Stimulated activated naive B cell treated with anti-CD40 and anti-IgM and Interleukin-4, amounts not matched to agents 10 μg/mL and 1 μg/mL and 100 μg/mL, for 72 hours (primary cell): ENCODE data around the gene RPL13.

Experiments used
- ATAC-seq, 2 donors: fragments of 150-1000 bp; cut with Tn5 transposase; replicated peaks; 2 replicates each; pipeline ENCODE4 v1.10.0; 2021; ENCODE audit warnings: moderate library complexity in 1 of 2
- DNase-seq: peaks from one replicate; pipeline ENCODE4 v3.0.0; 2021
- H3K27ac Mint-ChIP-seq: one replicate; pipeline ENCODE4 v1.8.0; 2022; ENCODE audit warnings: mild to moderate bottlenecking, mixed read lengths
- H3K27me3 Mint-ChIP-seq, 2 donors: one replicate each; pipeline ENCODE4 v1.8.0; 2022; ENCODE audit warnings: mixed read lengths in 2 of 2
- H3K36me3 Mint-ChIP-seq, 2 donors: one replicate each; pipeline ENCODE4 v1.8.0; 2022; ENCODE audit warnings: mixed read lengths in 2 of 2, mild to moderate bottlenecking in 1 of 2
- H3K4me1 Mint-ChIP-seq, 2 donors: one replicate each; pipeline ENCODE4 v1.8.0; 2022; ENCODE audit warnings: mixed read lengths in 2 of 2, mild to moderate bottlenecking in 1 of 2
- H3K4me3 Mint-ChIP-seq, 2 donors: one replicate each; pipeline ENCODE4 v1.8.0; 2022; ENCODE audit warnings: mild to moderate bottlenecking in 2 of 2, mixed read lengths in 2 of 2, moderate library complexity in 1 of 2
- H3K9me3 Mint-ChIP-seq, 2 donors: one replicate each; pipeline ENCODE4 v1.8.0; 2022; ENCODE audit warnings: mixed read lengths in 2 of 2, mild to moderate bottlenecking in 1 of 2

The RPL13 gene

GRCh38 chr16:89613231-89613953 lies 52.9 kb downstream of the RPL13 start, which contains the start of gene DPEP1:
DPEP1 (plus strand) TSS chr16:89613642; CDS start chr16:89630411, 16,769 bp downstream.
- ATAC-seq (no peak), DNase-seq (no peak)
- peaks cover 0 to 2% of the 10 kb centered on the region in 2 donors for H3K9me3 Mint-ChIP-seq
- peaks cover 9 to 10% of the 10 kb centered on the region in 2 donors for H3K4me1 Mint-ChIP-seq
- H3K36me3 Mint-ChIP-seq: no peaks in the 10 kb centered on the region
- H3K27me3 Mint-ChIP-seq: peaks cover 4 to 22% of the 10 kb centered on the region in 2 donors
- no peak within 1 kb of the TSS for H3K4me3 Mint-ChIP-seq
- no peak within 1 kb of the TSS for H3K27ac Mint-ChIP-seq

DNA sequence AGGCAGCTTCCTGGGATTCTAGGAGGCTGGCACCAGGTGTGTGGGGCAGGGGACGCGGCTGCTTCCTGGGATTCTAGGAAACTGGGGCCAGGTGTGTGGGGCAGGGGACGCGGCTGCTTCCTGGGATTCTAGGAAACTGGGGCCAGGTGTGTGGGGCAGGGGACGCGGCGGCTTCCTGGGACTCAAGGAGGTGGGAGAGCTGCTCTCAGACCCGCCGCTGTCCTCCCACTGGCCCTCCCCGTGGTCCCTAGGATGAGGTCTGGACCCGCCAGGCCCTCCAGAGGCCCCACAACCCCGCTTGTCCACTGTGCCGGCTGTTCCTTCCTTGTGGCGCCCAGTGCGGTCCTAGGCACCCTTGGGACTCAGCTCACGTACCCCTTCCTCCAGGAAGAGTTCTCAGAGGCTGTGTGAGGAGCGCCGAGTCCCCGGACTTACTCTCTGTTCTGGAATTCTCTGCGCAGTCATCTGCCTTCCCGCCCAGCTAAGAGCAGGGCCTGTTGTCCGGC lies 53.5 kb downstream of the RPL13 start:
- ATAC-seq (no peak), DNase-seq (no peak)
- H3K4me1 Mint-ChIP-seq: peaks cover 9 to 10% of the 10 kb centered on the region in 2 donors
- H3K27me3 Mint-ChIP-seq: peaks cover 4 to 22% of the 10 kb centered on the region in 2 donors
- H3K9me3 Mint-ChIP-seq: peaks cover 0 to 2% of the 10 kb centered on the region in 2 donors
- H3K4me3 Mint-ChIP-seq: no peak overlapping the region
- no peak overlapping the region for H3K27ac Mint-ChIP-seq
- H3K36me3 Mint-ChIP-seq: no peaks in the 10 kb centered on the region
